Right lobe of liver (tissue), 6 donors: ENCODE data around the gene MLST8. TPM values are rescaled to one million over a fixed set of nuclear protein-coding genes. Genes with fewer than 3 reads are reported as not detected.

ENCODE experiments used
- ATAC-seq, 4 donors: fragments of 200-7000 bp; cut with Tn5 transposase; one replicate each; pipeline ENCODE4 v1.9.1; 2020; ENCODE audit warnings: mild to moderate bottlenecking in 4 of 4, moderate library complexity in 4 of 4
- DNase-seq, 3 donors: peaks; one replicate each; pipeline ENCODE4 v3.0.0-alpha.2; 2020
- H3K27ac ChIP-seq, 3 donors: fragments of 200-600 bp; one replicate each; pipeline ENCODE4 v1.8.0; 2022
- H3K27me3 ChIP-seq, 2 donors: fragments of 200-600 bp; one replicate each; pipeline ENCODE4 v1.8.0; 2022
- H3K36me3 ChIP-seq, 4 donors: fragments of 200-600 bp; sonication (generic) in 1 of 4; one replicate each; pipeline versions ENCODE4 v1.5.1 to v1.8.0; 2017 to 2022; ENCODE audit warnings: control low read depth in 1 of 4
- H3K4me1 ChIP-seq, 4 donors: fragments of 200-600 bp; sonication (generic) in 1 of 4; one replicate each; pipeline versions ENCODE4 v1.5.1 to v1.8.0; 2017 to 2022; ENCODE audit warnings: control low read depth in 1 of 4
- H3K4me3 ChIP-seq, 3 donors: fragments of 200-600 bp; one replicate each; pipeline ENCODE4 v1.8.0; 2022
- H3K9me3 ChIP-seq, 4 donors: fragments of 200-600 bp; sonication (generic) in 1 of 4; one replicate each; pipeline versions ENCODE4 v1.5.1 to v1.8.0; 2017 to 2022; ENCODE audit warnings: control low read depth in 1 of 4
- POLR2A ChIP-seq: fragments of 450-650 bp; IDR thresholded peaks from one replicate; pipeline ENCODE4 v1.6.1; 2017; ENCODE audit warnings: antibody characterized with exemption, mild to moderate bottlenecking
- WGBS: methylation state at CpG from one replicate; pipeline ENCODE4 v1.1.6; 2018; ENCODE audit warnings: low coverage, low lambda C conversion rate; ENCODE audit not compliant: insufficient coverage; ENCODE audit errors: missing lambda C conversion rate; 5-methylcytosine and 5-hydroxymethylcytosine counted together
- intact Hi-C, 2 donors: fragments of 100-400 bp; cut with DNase I; formaldehyde crosslinking; loops; one replicate each; pipeline versions ENCODE4 v1.11.2 to v1.14.1; 2022
- total RNA-seq, 6 experiments: library from RNA; depleted of rRNA in 2 of 6; stranded (reverse); fragments of >200 nt in 2 of 6; fragmentation: NEBNext Ultra II Directional in 3 of 6; extraction: Animal tissue kit (Norgen Biotek cat#: 25700) in 3 of 6; gene quantifications; one replicate each; pipeline versions ENCODE4 v1.1.0 to v1.2.4, GENCODE V29; 2016 to 2023
- TF ChIP-seq, protein P1 (sequence below), 4 donors: fragments of 200-600 bp in 3 of 4; fragments of 450-650 bp in 1 of 4; IDR thresholded peaks; one replicate each; pipeline versions ENCODE4 v1.5.1 to v1.8.0; 2016 to 2022; ENCODE audit warnings: antibody characterized with exemption in 4 of 4, mild to moderate bottlenecking in 2 of 4
- donor health status: DM: no; HTN: yes; CAD: no.
- donor health status: DM: no; HTN: no; CAD: no.
- donor health status: DM: no; HTN: no; CAD: no.
- donor health status: DM: no; HTN: yes; CAD: no.
- donor health status: DM: no; HTN: yes; CAD: no.

The MLST8 gene
- total RNA-seq, 6 experiments from 2014 or later, result 13.1 to 51.0 (median 17.5) TPM

DNA sequence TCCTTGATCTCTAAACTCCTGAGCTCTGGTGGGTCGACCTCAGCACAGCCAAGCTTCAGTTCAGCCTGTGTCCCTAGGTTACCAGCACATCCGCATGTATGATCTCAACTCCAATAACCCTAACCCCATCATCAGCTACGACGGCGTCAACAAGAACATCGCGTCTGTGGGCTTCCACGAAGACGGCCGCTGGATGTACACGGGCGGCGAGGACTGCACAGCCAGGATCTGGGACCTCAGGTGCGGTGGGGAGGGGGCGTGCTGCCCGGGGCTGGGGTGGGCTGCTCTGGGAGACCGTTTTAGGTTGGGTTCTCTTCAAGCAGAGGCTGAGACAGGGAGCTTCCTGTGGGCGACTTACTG lies 1.1 kb downstream of the MLST8 start:
- intact Hi-C loops, result no loop called here
- H3K27ac ChIP-seq, result no peak overlapping the region

GRCh38 chr16:2206780-2207433 lies 1.7 kb downstream of the MLST8 start:
- TF ChIP-seq POLR2A, result no peak
- TF ChIP-seq, protein P1, sequence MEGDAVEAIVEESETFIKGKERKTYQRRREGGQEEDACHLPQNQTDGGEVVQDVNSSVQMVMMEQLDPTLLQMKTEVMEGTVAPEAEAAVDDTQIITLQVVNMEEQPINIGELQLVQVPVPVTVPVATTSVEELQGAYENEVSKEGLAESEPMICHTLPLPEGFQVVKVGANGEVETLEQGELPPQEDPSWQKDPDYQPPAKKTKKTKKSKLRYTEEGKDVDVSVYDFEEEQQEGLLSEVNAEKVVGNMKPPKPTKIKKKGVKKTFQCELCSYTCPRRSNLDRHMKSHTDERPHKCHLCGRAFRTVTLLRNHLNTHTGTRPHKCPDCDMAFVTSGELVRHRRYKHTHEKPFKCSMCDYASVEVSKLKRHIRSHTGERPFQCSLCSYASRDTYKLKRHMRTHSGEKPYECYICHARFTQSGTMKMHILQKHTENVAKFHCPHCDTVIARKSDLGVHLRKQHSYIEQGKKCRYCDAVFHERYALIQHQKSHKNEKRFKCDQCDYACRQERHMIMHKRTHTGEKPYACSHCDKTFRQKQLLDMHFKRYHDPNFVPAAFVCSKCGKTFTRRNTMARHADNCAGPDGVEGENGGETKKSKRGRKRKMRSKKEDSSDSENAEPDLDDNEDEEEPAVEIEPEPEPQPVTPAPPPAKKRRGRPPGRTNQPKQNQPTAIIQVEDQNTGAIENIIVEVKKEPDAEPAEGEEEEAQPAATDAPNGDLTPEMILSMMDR (IDR thresholded peaks at IDR 0.05), result no peak
- DNase-seq (no peak), ATAC-seq (no peak)
- 85% methylated on average over 5 of the region's 23 CpGs for WGBS
- Histone ChIP-seq H3K4me1 (peaks cover 0 to 18% (median 6%) of the 10 kb centered on the region in 4 donors), H3K36me3 (peaks cover 0 to 19% (median 7%) of the 10 kb centered on the region in 4 donors), H3K27me3 (no peaks in the 10 kb centered on the region), H3K4me3 (no peak overlapping the region), H3K9me3 (no peaks in the 10 kb centered on the region), H3K27ac (no peak overlapping the region)
- intact Hi-C loops, result no loop called here

More for the DNA sequence above, 1.1 kb downstream of the MLST8 start:
- Histone ChIP-seq H3K4me3 (peak overlapping the region in 2 of 3 donors; percentile 74 to 99), H3K4me1 (peaks cover 0 to 18% (median 6%) of the 10 kb centered on the region in 4 donors), H3K27me3 (no peaks in the 10 kb centered on the region), H3K36me3 (peaks cover 0 to 19% (median 7%) of the 10 kb centered on the region in 4 donors), H3K9me3 (no peaks in the 10 kb centered on the region)
- ATAC-seq (no peak), DNase-seq (no peak)
- no peak for TF ChIP-seq POLR2A
- TF ChIP-seq, protein P1 (IDR thresholded peaks at IDR 0.05), result no peak
- WGBS, result 60% methylated on average over 9 of the region's 18 CpGs

- ATAC-seq (no peak), DNase-seq (no peak)
- TF ChIP-seq, protein P1 (IDR thresholded peaks at IDR 0.05), result no peak
- no peak for TF ChIP-seq POLR2A
- intact Hi-C loops, result no loop called here
- peaks cover 0 to 19% (median 7%) of the 10 kb centered on the region in 4 donors for H3K36me3 ChIP-seq
- no peak overlapping the region for H3K4me3 ChIP-seq
- no peaks in the 10 kb centered on the region for H3K27me3 ChIP-seq
- H3K27ac ChIP-seq, result no peak overlapping the region
- no peaks in the 10 kb centered on the region for H3K9me3 ChIP-seq
- H3K4me1 ChIP-seq, result peaks cover 0 to 21% (median 9%) of the 10 kb centered on the region in 4 donors
- WGBS, result 97% methylated on average over 5 of the region's 9 CpGs
These were observed 2.6 kb downstream of the MLST8 start for GRCh38 chr16:2207872-2208271.

DNA sequence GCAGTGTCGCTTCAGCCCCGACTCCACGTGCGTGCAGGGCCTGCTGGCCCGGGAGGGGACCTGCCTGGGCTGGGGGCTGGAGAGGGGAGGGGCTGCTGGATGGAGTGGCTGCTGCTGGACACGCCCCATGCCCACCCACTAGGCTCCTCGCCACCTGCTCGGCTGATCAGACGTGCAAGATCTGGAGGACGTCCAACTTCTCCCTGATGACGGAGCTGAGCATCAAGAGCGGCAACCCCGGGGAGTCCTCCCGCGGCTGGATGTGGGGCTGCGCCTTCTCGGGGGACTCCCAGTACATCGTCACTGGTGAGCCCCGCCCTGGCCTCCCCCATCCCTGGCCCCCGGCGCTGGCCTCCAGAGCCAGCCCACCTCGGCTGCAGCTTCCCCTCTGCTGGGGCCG lies 3.1 kb downstream of the MLST8 start:
- peaks cover 0 to 25% (median 12%) of the 10 kb centered on the region in 4 donors for H3K4me1 ChIP-seq
- peaks cover 0 to 19% (median 7%) of the 10 kb centered on the region in 4 donors for H3K36me3 ChIP-seq
- no peaks in the 10 kb centered on the region for H3K9me3 ChIP-seq
- intact Hi-C loops, result no loop called here
- TF ChIP-seq POLR2A, result no peak
- TF ChIP-seq, protein P1 (IDR thresholded peaks at IDR 0.05), result no peak
- no CpG with 5 or more reads among the region's 23 CpGs for WGBS
- no peak overlapping the region for H3K4me3 ChIP-seq
- ATAC-seq (no peak), DNase-seq (peak in 1 of 3 donors; percentile 56)
- no peaks in the 10 kb centered on the region for H3K27me3 ChIP-seq
- H3K27ac ChIP-seq, result no peak overlapping the region
